HG02938 (cell line): ENCODE data around the gene FOXO1.

Experiments used
- ATAC-seq: cut with Tn5 transposase; IDR thresholded peaks from one replicate; pipeline ENCODE4 v1.9.1; 2021; ENCODE audit warnings: mild to moderate bottlenecking, moderate library complexity; ENCODE audit not compliant: unreplicated experiment

The FOXO1 gene

GRCh38 chr13:40552895-40553294 lies 113.5 kb downstream of the FOXO1 start:
- no peak for ATAC-seq

GRCh38 chr13:40550130-40550529 lies 116.3 kb downstream of the FOXO1 start:
- no peak for ATAC-seq

DNA sequence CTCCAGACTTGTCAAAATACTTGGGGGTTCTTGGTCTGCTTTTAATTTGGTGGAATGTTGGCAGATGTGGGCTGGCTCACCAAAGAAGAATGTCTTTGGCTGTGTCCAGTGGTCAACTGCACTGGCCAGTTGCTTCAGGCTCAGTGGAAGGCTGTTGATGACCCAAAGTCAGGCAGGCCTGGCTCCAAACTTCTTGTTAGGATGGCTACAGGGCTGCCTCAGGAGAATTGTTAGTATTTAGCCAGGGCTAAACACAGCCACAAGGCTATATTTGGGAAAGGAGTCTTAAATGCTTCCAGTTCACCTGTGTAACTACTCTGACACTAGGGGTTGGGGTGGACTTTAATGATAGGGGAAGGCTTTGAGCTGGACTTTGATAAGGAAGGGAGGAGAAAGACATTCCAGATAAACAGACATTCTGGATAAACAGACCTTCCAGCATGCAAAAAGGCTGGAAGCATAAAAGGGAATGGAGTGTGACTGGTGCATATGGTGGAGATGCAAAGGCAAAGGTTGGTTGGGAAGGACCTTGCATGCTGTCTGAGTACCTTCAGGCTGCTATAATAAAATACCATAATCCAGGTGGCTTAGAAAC lies 116.8 kb downstream of the FOXO1 start:
- no peak for ATAC-seq

- ATAC-seq = no peak
Measured at GRCh38 chr13:40547591-40548315, 118.7 kb downstream of the FOXO1 start.

- ATAC-seq = no peak
Measured at GRCh38 chr13:40546047-40546446, 120.4 kb downstream of the FOXO1 start.

GRCh38 chr13:40540328-40541044 lies 126.0 kb downstream of the FOXO1 start:
- ATAC-seq = no peak

- ATAC-seq = no peak
Measured at GRCh38 chr13:40539576-40540327, 126.7 kb downstream of the FOXO1 start.

DNA sequence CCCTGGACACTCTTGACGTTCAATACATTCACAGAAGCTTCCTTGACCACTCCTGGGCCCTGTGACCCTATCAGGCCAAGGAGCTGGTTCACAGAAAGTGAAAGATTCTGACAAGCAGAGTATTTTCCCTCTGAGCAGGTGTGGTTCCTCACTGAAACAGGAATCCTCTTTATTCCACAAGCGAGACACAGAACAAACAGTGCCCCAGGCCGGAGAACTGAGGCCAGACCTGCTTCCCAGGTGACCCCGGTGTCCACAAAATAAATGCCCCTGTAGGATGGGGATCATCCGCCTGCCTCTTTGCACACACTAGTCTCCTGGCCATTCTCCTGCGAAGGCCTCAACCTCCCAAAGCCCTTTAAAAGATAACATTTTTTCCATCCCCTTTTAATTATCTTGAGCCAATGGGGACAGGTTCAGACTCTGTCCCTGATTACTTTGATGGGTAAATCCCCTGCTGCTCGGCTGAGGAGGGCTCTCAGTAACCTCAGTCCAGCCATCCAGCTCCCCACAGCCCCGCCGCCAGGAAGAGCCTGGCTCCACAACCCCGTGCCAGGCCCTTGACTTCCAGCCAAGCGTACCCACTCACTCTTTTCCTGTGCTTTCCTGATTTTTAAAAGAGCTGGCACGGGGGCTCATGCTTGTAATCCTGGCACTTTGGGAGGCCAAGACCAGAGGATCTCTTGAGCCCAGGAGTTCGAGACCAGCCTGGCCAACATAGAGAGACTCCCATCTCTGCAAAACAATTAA lies 129.1 kb downstream of the FOXO1 start:
- ATAC-seq = no peak

- ATAC-seq = no peak
Measured at GRCh38 chr13:40536443-40537113, 129.9 kb downstream of the FOXO1 start.

GRCh38 chr13:40535345-40535836 lies 131.1 kb downstream of the FOXO1 start:
- no peak for ATAC-seq

GRCh38 chr13:40534456-40534855 lies 132.0 kb downstream of the FOXO1 start:
- ATAC-seq = no peak

DNA sequence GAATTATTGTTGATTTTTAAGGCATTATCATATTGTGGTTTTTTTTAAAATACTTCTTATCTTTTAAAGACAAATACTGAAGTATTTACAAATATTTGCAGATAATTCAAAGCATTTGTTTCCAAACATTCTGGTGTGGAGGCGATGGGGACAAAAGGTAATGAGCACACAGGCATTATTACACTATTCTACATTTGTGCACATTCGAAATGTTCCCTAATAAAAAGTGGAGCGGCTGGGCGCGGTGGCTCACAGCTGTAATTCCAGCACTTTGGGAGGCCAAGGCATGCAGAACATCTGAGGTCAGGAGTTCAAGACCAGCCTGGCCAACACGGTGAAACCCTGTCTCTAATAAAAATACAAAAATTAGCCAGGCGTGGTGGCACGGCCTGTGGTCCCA lies 133.4 kb downstream of the FOXO1 start:
- ATAC-seq = no peak

GRCh38 chr13:40530961-40531360 lies 135.5 kb downstream of the FOXO1 start:
- ATAC-seq = peak; percentile 75

- ATAC-seq = no peak
Measured at GRCh38 chr13:40528881-40529280, 137.6 kb downstream of the FOXO1 start.

- no peak for ATAC-seq
Measured at GRCh38 chr13:40527914-40528313, 138.5 kb downstream of the FOXO1 start.

- no peak for ATAC-seq
Measured at GRCh38 chr13:40522282-40522681, 144.2 kb downstream of the FOXO1 start.

GRCh38 chr13:40520916-40521315 lies 145.5 kb downstream of the FOXO1 start:
- ATAC-seq = no peak

DNA sequence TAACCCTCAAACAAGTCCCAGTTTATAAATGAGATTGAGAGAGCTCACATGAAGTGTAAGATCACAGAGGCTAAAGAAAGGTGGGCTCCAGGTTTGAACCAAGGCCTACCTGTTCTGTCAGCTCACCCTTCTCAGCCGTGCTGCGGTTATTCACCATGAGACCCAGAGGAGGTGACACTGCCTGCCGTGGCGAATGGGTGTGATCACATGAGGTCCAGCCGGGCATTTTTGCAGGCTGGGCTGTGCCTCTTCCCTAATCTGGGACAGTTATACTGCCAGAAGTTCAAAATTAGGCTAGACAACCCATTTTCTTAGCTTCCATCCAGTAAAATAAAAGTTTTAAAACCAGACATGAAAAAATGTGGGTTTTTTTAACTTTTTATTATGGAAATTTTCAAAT lies 146.8 kb downstream of the FOXO1 start:
- ATAC-seq = no peak

GRCh38 chr13:40518481-40518882 lies 148.0 kb downstream of the FOXO1 start:
- no peak for ATAC-seq
